GM06990 (cell line): ENCODE data around the gene ABCB4.

ENCODE experiments used
- DNase-seq: peaks from one replicate; pipeline ENCODE4 v3.0.0-alpha.2; 2011; ENCODE audit not compliant: insufficient read length; ENCODE audit errors: extremely low read depth
- H3K27me3 ChIP-seq: replicated peaks from 2 replicates; pipeline ENCODE4 v1.6.0; 2011; ENCODE audit warnings: low read length; ENCODE audit not compliant: control insufficient read depth, insufficient read depth
- H3K36me3 ChIP-seq: 2 replicates; pipeline ENCODE4 v1.5.1; 2011; ENCODE audit warnings: low read length; ENCODE audit not compliant: control insufficient read depth, insufficient read depth
- H3K4me3 ChIP-seq: replicated peaks from 2 replicates; pipeline ENCODE4 v1.5.1; 2011; ENCODE audit warnings: low read depth, mild to moderate bottlenecking, control low read depth, low read length
- CTCF ChIP-seq: IDR thresholded peaks from 2 replicates; pipeline ENCODE4 v1.5.1; 2011; ENCODE audit warnings: low read length, control low read depth, mild to moderate bottlenecking, inconsistent platforms; ENCODE audit not compliant: insufficient read depth, poor library complexity, severe bottlenecking

ABCB4 gene

DNA sequence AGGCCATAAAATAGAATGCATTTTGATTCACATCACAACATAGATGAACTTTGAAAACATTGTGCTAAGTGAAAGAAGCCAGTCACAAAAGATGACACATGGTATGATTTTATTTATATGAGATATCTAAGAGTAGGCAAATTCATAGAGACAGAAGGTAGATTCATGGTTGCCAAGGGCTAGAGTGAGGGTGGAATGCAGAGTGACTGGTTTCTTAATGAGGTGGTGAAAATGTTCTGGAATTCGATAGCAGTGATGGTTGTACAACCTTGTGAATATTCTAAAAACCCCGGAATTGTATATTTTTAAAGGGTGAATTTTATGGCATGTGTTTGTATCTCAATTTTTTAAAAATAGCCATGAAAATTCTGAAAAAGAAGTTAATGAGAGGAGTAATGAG lies 42.9 kb downstream of the ABCB4 start:
- no peaks in the 10 kb centered on the region; the same call in none of the 2 replicates for H3K36me3 ChIP-seq
- TF ChIP-seq CTCF = no peak

GRCh38 chr7:87427288-87427687 lies 48.2 kb downstream of the ABCB4 start:
- Histone ChIP-seq H3K4me3 (no peak overlapping the region), H3K36me3 (no peaks in the 10 kb centered on the region; the same call in none of the 2 replicates), H3K27me3 (no peaks in the 10 kb centered on the region)
- TF ChIP-seq CTCF = no peak
- no peak for DNase-seq

More for the DNA sequence above, 42.9 kb downstream of the ABCB4 start:
- H3K4me3 ChIP-seq = no peak overlapping the region
- DNase-seq = no peak
- no peaks in the 10 kb centered on the region for H3K27me3 ChIP-seq

DNA sequence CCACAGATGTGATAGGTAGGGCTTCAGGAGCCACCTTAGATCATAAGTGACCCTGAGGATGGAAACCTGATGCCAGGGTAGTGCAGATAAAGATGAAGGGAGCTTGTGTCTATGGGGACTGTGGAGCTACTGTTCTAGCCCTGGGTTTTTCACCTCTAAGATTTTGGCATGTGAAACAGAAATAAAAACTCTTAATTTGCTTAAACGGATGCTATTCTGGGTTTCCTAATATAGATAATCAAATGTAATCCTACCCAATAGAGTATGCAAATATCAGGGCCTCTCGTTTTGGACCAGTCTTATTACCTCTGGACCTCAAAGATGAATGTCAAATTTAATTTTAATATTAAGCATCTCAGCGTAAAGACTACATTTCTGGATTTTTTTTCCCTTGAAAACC lies 49.3 kb downstream of the ABCB4 start:
- Histone ChIP-seq H3K36me3 (no peaks in the 10 kb centered on the region; the same call in none of the 2 replicates), H3K27me3 (no peaks in the 10 kb centered on the region), H3K4me3 (no peak overlapping the region)
- DNase-seq = no peak
- no peak for TF ChIP-seq CTCF

DNA sequence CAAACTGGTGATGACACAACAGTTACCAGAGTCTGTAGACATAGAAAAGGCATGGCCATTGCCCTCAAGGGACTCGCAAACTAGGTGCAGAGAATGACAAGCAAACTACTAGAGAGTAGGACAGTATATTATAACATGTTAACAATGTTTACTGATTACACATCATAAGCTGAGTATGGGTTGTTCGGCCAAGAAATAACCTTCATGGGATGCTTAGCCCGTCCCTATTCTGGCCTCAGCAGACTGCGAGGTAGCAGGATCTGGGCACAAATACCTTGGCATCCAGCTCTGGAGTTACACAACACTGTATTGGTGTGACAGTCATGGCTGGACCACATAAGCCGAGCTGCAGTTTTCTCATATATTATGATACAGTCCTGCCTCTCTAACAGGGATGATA lies 51.4 kb downstream of the ABCB4 start:
- H3K4me3 ChIP-seq = no peak overlapping the region
- DNase-seq = no peak
- no peak for TF ChIP-seq CTCF
- no peaks in the 10 kb centered on the region; the same call in none of the 2 replicates for H3K36me3 ChIP-seq
- H3K27me3 ChIP-seq = no peaks in the 10 kb centered on the region

- no peak for TF ChIP-seq CTCF
- H3K36me3 ChIP-seq = no peaks in the 10 kb centered on the region; the same call in none of the 2 replicates
- no peak overlapping the region for H3K4me3 ChIP-seq
- DNase-seq = no peak
- H3K27me3 ChIP-seq = no peaks in the 10 kb centered on the region
Measured at GRCh38 chr7:87420173-87420572, 55.3 kb downstream of the ABCB4 start.
